ENCODE data around the gene IPCEF1. TPM values are rescaled to one million over a fixed set of nuclear protein-coding genes. Genes with fewer than 3 reads are reported as not detected.

The IPCEF1 gene
- total and polyA plus RNA-seq, 2 of the 4 experiments (the other 2 are of a cell fraction): under 0.01 to 0.03 TPM

DNA sequence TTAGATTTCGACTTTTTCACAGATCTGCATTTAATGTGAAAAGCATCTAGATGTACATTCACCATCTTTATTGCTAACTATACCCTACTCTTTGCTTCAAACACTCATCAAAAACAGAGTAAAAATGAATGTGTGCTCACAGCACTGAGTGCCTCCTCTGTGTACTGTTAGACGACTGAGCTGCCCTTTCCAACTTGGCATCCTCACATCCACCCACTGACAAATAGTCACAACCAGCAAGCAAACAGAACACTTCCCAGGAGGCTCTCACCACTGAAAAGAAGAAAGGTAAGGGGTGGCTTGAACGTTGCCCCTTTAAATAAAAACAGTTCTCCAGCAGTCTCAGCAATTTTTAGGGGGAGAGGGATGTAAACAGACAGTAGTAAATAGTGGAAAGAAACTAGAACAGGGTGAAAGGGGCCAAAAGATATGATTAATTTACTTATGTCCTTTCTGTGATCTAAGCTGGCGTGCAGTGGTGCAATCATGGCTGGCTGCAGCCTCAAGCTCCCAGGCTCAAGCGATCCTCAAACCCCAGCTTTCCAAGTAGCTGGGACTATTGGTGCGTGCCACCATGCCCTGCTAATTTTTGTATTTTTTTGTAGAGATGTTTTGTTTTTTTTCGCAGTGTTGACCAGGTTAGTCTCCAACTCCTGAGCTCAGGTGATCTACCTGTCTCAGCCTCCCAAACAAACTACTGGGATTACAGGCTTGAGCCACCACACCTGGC, 48.7 kb downstream of the IPCEF1 start:
- CTCF ChIA-PET: no interaction called here
- no peak overlapping the region for H3K9ac ChIP-seq (ENCODE audit: low read depth, low read length)
- POLR2A ChIA-PET (ENCODE audit: unreplicated experiment): no interaction called here
- H3K14ac ChIP-seq (replicated peaks; ENCODE audit: low read depth, low read length): no peak overlapping the region
- H2BK120ac ChIP-seq (ENCODE audit: low read depth, low read length): no peak overlapping the region
- H3K4ac ChIP-seq (ENCODE audit: low read depth, low read length): no peak overlapping the region
- no TSS peak for BruUV-seq (replicated peaks)
- H3K9me3 ChIP-seq (ENCODE audit: control insufficient read depth, insufficient read depth, low read length): no peaks in the 10 kb centered on the region
- H2AK9ac ChIP-seq (replicated peaks; ENCODE audit: low read depth, low read length, poor library complexity): no peak overlapping the region
- no peak overlapping the region for H2BK5ac ChIP-seq (ENCODE audit: low read depth, low read length, poor library complexity, severe bottlenecking)
- dilution Hi-C loops (cut with HindIII; ENCODE audit: low sequenced_read_pairs, unreplicated experiment): no loop called here
- intact Hi-C loops (cut with micrococcal nuclease): no loop called here
- no peaks in the 10 kb centered on the region for H3K9me1 ChIP-seq (ENCODE audit: insufficient read depth, low read length)
- H3K4me2 ChIP-seq (ENCODE audit: low read depth, low read length): no peak overlapping the region
- 100% methylated on average over 1 of the region's 7 CpGs; no CpG with 5 or more reads in 1 of the 2 experiments for WGBS, 2 experiments (ENCODE audit: extremely low coverage in 2 of 2, insufficient read length in 1 of 2)
- no peak for ATAC-seq (ENCODE audit: low read depth)
- no peak overlapping the region for H3K23ac ChIP-seq (ENCODE audit: low read depth, low read length)
- peaks cover 5% of the 10 kb centered on the region; the same call in 1 of the 2 replicates for H3K4me1 ChIP-seq (ENCODE audit: control insufficient read depth, insufficient read depth, low read length)
- peak overlapping the region; percentile 64 for H2AK5ac ChIP-seq (ENCODE audit: low read depth, low read length)
- H4K91ac ChIP-seq (ENCODE audit: insufficient read depth, low read depth, low read length): no peak overlapping the region
- H3K36me3 ChIP-seq (ENCODE audit: control insufficient read depth, insufficient read depth, low read length): no peaks in the 10 kb centered on the region
- no peak overlapping the region; the same call in 1 of the 2 replicates for H4K5ac ChIP-seq (ENCODE audit: low read depth, low read length)
- no peak overlapping the region for H3K27ac ChIP-seq (ENCODE audit: insufficient read depth, low read length)
- H3K56ac ChIP-seq (ENCODE audit: extremely low read depth, insufficient read depth, low read length): no peak overlapping the region
- peak overlapping the region; percentile 26 for H2AFZ ChIP-seq (replicated peaks; ENCODE audit: low read length, poor library complexity)
- H3K27me3 ChIP-seq (ENCODE audit: control insufficient read depth, insufficient read depth, low read length): no peaks in the 10 kb centered on the region
- H4K8ac ChIP-seq (ENCODE audit: low read depth in 2 of 2, low read length in 2 of 2): 0 out of 4 replicates have a peak overlapping the region, but pooled peaks of 1 of the 2 experiments have one; percentile 10
- in situ Hi-C loops (cut with MboI; ENCODE audit: low sequenced_read_pairs): no loop called here
- H2BK15ac ChIP-seq (ENCODE audit: low read depth, low read length): peak overlapping the region; percentile 43; the same call in 1 of the 3 replicates
- no peaks in the 10 kb centered on the region for H4K20me1 ChIP-seq (ENCODE audit: insufficient read depth, low read length)
- no peak overlapping the region for H3K4me3 ChIP-seq (ENCODE audit: insufficient read depth, low read depth, low read length)
- DNase-seq: no peak
- H3K18ac ChIP-seq (ENCODE audit: low read depth, low read length): no peak overlapping the region
- no peaks in the 10 kb centered on the region for H3K79me1 ChIP-seq (ENCODE audit: low read depth in 1 of 2, low read length in 2 of 2)
- H2BK20ac ChIP-seq (ENCODE audit: low read depth, low read length): no peak overlapping the region
- TF ChIP-seq POLR2A (IDR thresholded peaks at IDR 0.05; ENCODE audit: low read depth, low read length): no peak
- no peak for TF ChIP-seq RCOR1 (IDR thresholded peaks at IDR 0.05; ENCODE audit: insufficient replicate concordance, low read length)
- TF ChIP-seq CEBPB (IDR thresholded peaks at IDR 0.05; ENCODE audit: low read depth, low read length): no peak
- TF ChIP-seq SMC3 (IDR thresholded peaks at IDR 0.05; ENCODE audit: low read depth, low read length): no peak
- TF ChIP-seq CTCF (conservative IDR thresholded peaks at IDR 0.05; ENCODE audit: low read depth, low read length): no peak
- TF ChIP-seq ELK1 (IDR thresholded peaks at IDR 0.05; ENCODE audit: borderline replicate concordance, low read depth, low read length): no peak
- no peak for TF ChIP-seq BHLHE40 (IDR thresholded peaks at IDR 0.05; ENCODE audit: low read depth, low read length)
- TF ChIP-seq MXI1 (IDR thresholded peaks at IDR 0.05; ENCODE audit: borderline replicate concordance, low read depth, low read length): no peak
- TF ChIP-seq RAD21 (IDR thresholded peaks at IDR 0.05; ENCODE audit: low read length): no peak
- TF ChIP-seq USF2 (IDR thresholded peaks at IDR 0.05; ENCODE audit: low read depth, low read length): no peak
- no peak for TF ChIP-seq CHD1 (IDR thresholded peaks at IDR 0.05; ENCODE audit: low read depth, low read length)
- no peak for TF ChIP-seq FOS (IDR thresholded peaks at IDR 0.05; ENCODE audit: low read depth, low read length)
- TF ChIP-seq NFE2L2 (IDR thresholded peaks at IDR 0.05; ENCODE audit: low read depth, low read length): no peak
- TF ChIP-seq RFX5 (IDR thresholded peaks at IDR 0.05; ENCODE audit: low read depth, low read length): no peak
- no peak for TF ChIP-seq MAZ (IDR thresholded peaks at IDR 0.05; ENCODE audit: borderline replicate concordance, low read depth, low read length)
